Measurements from ENCODE around the gene MIER2.

DNA sequence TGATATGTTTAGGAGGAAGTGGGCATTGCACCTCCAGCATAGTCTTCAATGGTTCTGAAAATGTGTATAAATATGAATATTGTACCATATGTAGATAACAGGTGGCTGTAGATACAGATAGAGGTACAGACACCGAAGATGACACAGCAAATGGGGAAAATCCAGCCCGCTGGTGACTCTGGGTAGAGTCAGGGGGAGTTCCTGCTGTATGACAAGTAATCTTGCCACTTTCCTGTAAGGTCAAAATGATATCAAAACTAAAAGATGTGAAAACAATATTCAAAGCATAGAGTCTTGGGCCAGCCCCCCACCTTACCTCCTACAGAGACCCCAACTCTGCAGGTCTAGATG, 46.6 kb upstream of the MIER2 start:
- TF ChIP-seq, protein P1, sequence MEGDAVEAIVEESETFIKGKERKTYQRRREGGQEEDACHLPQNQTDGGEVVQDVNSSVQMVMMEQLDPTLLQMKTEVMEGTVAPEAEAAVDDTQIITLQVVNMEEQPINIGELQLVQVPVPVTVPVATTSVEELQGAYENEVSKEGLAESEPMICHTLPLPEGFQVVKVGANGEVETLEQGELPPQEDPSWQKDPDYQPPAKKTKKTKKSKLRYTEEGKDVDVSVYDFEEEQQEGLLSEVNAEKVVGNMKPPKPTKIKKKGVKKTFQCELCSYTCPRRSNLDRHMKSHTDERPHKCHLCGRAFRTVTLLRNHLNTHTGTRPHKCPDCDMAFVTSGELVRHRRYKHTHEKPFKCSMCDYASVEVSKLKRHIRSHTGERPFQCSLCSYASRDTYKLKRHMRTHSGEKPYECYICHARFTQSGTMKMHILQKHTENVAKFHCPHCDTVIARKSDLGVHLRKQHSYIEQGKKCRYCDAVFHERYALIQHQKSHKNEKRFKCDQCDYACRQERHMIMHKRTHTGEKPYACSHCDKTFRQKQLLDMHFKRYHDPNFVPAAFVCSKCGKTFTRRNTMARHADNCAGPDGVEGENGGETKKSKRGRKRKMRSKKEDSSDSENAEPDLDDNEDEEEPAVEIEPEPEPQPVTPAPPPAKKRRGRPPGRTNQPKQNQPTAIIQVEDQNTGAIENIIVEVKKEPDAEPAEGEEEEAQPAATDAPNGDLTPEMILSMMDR (IDR thresholded peaks at IDR 0.05): no peak
- no peak for TF ChIP-seq ZFX (IDR thresholded peaks at IDR 0.05; ENCODE audit: borderline replicate concordance)

Measured in 22Rv1 (cell line).